ENCODE measurements around the gene SND1.

DNA sequence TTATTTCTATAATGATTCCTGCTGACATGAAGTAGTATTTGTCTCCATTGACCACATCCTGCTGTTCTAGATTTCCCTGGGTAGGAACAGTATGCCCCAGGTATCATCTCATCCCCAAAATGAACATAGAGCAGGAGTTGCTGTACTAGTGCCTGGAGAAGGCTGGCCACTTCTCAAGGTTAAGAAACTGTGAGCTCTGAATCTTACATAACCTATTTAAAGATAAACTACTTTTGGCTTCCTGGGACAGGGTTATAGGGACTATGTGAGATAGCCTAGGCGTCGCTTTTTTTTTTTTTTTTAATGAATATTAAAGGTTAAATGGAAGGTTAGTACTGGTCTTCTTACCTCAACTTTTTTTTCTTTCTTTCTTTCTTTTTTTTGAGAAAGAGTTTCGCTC, 276.2 kb downstream of the SND1 start:
- TF ChIP-seq, protein P1, sequence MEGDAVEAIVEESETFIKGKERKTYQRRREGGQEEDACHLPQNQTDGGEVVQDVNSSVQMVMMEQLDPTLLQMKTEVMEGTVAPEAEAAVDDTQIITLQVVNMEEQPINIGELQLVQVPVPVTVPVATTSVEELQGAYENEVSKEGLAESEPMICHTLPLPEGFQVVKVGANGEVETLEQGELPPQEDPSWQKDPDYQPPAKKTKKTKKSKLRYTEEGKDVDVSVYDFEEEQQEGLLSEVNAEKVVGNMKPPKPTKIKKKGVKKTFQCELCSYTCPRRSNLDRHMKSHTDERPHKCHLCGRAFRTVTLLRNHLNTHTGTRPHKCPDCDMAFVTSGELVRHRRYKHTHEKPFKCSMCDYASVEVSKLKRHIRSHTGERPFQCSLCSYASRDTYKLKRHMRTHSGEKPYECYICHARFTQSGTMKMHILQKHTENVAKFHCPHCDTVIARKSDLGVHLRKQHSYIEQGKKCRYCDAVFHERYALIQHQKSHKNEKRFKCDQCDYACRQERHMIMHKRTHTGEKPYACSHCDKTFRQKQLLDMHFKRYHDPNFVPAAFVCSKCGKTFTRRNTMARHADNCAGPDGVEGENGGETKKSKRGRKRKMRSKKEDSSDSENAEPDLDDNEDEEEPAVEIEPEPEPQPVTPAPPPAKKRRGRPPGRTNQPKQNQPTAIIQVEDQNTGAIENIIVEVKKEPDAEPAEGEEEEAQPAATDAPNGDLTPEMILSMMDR (IDR thresholded peaks at IDR 0.05), result no peak
- no peak for TF ChIP-seq POLR2A (IDR thresholded peaks at IDR 0.05)
